HepG2 (cell line): ENCODE measurements around the gene SEPTIN2. TPM values are rescaled to one million over a fixed set of nuclear protein-coding genes. Genes with fewer than 3 reads are reported as not detected.
A peak's percentile ranks its signal among the peaks of the same experiment; 100 is the strongest.

Source experiments
- ETV6 ChIP-seq: sonication (generic); formaldehyde crosslinking; conservative IDR thresholded peaks from 2 replicates; pipeline ENCODE4 v1.4.0; 2020; ENCODE audit warnings: missing genetic modification reagents
- KDM3A ChIP-seq: IDR thresholded peaks from 2 replicates; pipeline ENCODE4 v1.6.1; 2018; ENCODE audit warnings: low read depth, missing compliant biosample characterization
- RORA ChIP-seq: sonication (generic); formaldehyde crosslinking; IDR thresholded peaks from 2 replicates; pipeline ENCODE4 v1.5.0; 2020; ENCODE audit warnings: mild to moderate bottlenecking, missing genetic modification reagents, moderate library complexity
- SNAPC2 ChIP-seq: sonication (generic); formaldehyde crosslinking; IDR thresholded peaks from 2 replicates; pipeline ENCODE4 v1.8.1; 2022; ENCODE audit warnings: mild to moderate bottlenecking, missing genetic modification reagents
- TEAD2 ChIP-seq: sonication (generic); formaldehyde crosslinking; IDR thresholded peaks from 2 replicates; pipeline ENCODE4 v1.9.0; 2021; ENCODE audit warnings: missing genetic modification reagents
- ZNF326 ChIP-seq: sonication (generic); formaldehyde crosslinking; IDR thresholded peaks from 2 replicates; pipeline ENCODE4 v1.4.0; 2020; ENCODE audit warnings: missing genetic modification reagents, borderline replicate concordance
- ZNF460 ChIP-seq: sonication (generic); formaldehyde crosslinking; IDR thresholded peaks from 2 replicates; pipeline ENCODE4 v1.5.1; 2020; ENCODE audit warnings: missing genetic modification reagents, mild to moderate bottlenecking, borderline replicate concordance
- ZNF790 ChIP-seq: sonication (generic); formaldehyde crosslinking; IDR thresholded peaks from 2 replicates; pipeline ENCODE4 v1.8.0; 2022; ENCODE audit warnings: missing genetic modification reagents, mild to moderate bottlenecking, borderline replicate concordance
- ZNF883 ChIP-seq: sonication (generic); formaldehyde crosslinking; IDR thresholded peaks from 2 replicates; pipeline ENCODE4 v1.5.1; 2020; ENCODE audit warnings: mild to moderate bottlenecking, missing genetic modification reagents; ENCODE audit errors: not compliant biosample characterization
- ZSCAN21 ChIP-seq: sonication (generic); formaldehyde crosslinking; IDR thresholded peaks from 2 replicates; pipeline ENCODE4 v1.8.0; 2022; ENCODE audit warnings: mild to moderate bottlenecking, missing genetic modification reagents, moderate library complexity, borderline replicate concordance
- polyA plus RNA-seq, 8 experiments: library from polyadenylated mRNA; depleted of rRNA in 3 of 8; stranded (reverse) in 7 of 8; unstranded in 1 of 8; fragments of >200 nt; fragmentation: Illumina TruSeq in 4 of 8; extraction: Trizol in 4 of 8; gene quantifications; 2 replicates each; pipeline versions ENCODE4 v1.2.1 to v1.2.3, GENCODE V29; 2011 to 2016; ENCODE audit warnings: low read depth in 4 of 8, missing spikeins in 1 of 8, mixed read lengths in 1 of 8; ENCODE audit not compliant: insufficient read depth in 1 of 8
- total RNA-seq, 5 experiments: library from RNA; depleted of rRNA; stranded (reverse); fragments of >200 nt; fragmentation: Illumina TruSeq; extraction: Trizol; gene quantifications; 2 replicates each; pipeline ENCODE4 v1.2.3, GENCODE V29; 2016; ENCODE audit warnings: low read depth in 1 of 5
- TF ChIP-seq, protein P1 (sequence below): sonication (generic); formaldehyde crosslinking; IDR thresholded peaks from 2 replicates; pipeline ENCODE4 v1.9.0; 2021; ENCODE audit warnings: missing genetic modification reagents, borderline replicate concordance
- TF ChIP-seq, protein P2 (sequence below): sonication (generic); formaldehyde crosslinking; IDR thresholded peaks from 2 replicates; pipeline ENCODE4 v1.4.0; 2020; ENCODE audit warnings: low read depth, mild to moderate bottlenecking, missing genetic modification reagents
- TF ChIP-seq, protein P3 (sequence below): sonication (generic); formaldehyde crosslinking; IDR thresholded peaks from 2 replicates; pipeline ENCODE4 v1.9.0; 2021; ENCODE audit warnings: mild to moderate bottlenecking, missing genetic modification reagents
- TF ChIP-seq, protein P4 (sequence below), 2 experiments: sonication (generic) in 1 of 2; formaldehyde crosslinking in 1 of 2; IDR thresholded peaks; 2 replicates each; pipeline versions ENCODE4 v1.5.1 to v1.6.1; 2011 to 2020; ENCODE audit warnings: borderline replicate concordance in 1 of 2, low read depth in 1 of 2, low read length in 1 of 2, mild to moderate bottlenecking in 1 of 2, missing genetic modification reagents in 1 of 2, moderate library complexity in 1 of 2
- TF ChIP-seq, protein P5 (sequence below): IDR thresholded peaks from 2 replicates; pipeline ENCODE4 v1.6.1; 2018; ENCODE audit warnings: missing genetic modification reagents

SEPTIN2 gene
- total and polyA plus RNA-seq, 2 of the 13 experiments (the other 11 are each of a cell fraction or from before 2014, with no cell fraction given): 493 to 733 TPM

DNA sequence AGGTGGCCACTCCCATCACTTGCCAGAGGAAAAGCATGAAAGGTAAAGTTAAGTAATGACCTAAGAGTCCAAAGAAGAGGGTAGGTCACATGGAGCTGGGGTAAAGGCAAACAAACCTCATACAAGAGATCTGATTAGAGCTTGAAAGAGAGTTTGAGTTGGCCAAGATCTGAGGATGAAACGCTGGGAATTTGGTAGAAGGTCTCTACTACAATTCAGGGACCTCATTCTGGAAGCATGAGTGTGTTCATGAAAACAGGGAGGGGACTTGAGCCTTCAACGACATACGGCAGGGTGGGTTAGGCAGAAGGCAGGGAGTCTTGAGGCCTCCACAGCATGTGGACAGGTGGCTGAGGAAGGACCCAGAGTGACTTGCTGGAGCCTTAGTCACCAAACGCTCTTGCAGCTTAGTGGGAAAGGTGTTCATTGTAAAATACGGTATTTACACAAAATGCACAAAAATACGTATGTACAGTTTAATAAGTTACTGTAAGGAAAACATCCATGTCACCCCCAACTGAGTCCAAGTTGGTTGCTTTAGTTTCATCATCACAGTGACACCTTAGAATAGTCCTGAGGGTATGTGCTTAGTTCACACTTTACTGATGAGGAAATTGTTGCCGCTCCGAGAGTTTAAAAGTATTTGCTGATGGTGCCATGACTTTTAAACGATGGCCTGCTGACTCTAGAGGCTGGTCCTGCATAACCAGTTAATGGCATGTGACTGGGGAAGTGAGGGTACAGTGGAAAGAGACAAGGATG lies 35.3 kb downstream of the SEPTIN2 start (continued):
- TF ChIP-seq SNAPC2 (CRISPR knock-in tag) (0 out of 2 replicates have a peak, but pooled peaks have one; percentile 14), ZSCAN21 (CRISPR knock-in tag) (no peak), ETV6 (CRISPR knock-in tag) (no peak), ZNF460 (no peak), TEAD2 (CRISPR knock-in tag) (no peak), ZNF790 (CRISPR knock-in tag) (no peak), KDM3A (CRISPR knock-in tag) (no peak), ZNF326 (CRISPR knock-in tag) (no peak), RORA (CRISPR knock-in tag) (no peak), ZNF883 (CRISPR knock-in tag) (no peak)
- TF ChIP-seq, protein P1, sequence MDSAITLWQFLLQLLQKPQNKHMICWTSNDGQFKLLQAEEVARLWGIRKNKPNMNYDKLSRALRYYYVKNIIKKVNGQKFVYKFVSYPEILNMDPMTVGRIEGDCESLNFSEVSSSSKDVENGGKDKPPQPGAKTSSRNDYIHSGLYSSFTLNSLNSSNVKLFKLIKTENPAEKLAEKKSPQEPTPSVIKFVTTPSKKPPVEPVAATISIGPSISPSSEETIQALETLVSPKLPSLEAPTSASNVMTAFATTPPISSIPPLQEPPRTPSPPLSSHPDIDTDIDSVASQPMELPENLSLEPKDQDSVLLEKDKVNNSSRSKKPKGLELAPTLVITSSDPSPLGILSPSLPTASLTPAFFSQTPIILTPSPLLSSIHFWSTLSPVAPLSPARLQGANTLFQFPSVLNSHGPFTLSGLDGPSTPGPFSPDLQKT (CRISPR knock-in tag): no peak
- TF ChIP-seq, protein P2, sequence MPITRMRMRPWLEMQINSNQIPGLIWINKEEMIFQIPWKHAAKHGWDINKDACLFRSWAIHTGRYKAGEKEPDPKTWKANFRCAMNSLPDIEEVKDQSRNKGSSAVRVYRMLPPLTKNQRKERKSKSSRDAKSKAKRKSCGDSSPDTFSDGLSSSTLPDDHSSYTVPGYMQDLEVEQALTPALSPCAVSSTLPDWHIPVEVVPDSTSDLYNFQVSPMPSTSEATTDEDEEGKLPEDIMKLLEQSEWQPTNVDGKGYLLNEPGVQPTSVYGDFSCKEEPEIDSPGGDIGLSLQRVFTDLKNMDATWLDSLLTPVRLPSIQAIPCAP (CRISPR knock-in tag): no peak
- TF ChIP-seq, protein P3, sequence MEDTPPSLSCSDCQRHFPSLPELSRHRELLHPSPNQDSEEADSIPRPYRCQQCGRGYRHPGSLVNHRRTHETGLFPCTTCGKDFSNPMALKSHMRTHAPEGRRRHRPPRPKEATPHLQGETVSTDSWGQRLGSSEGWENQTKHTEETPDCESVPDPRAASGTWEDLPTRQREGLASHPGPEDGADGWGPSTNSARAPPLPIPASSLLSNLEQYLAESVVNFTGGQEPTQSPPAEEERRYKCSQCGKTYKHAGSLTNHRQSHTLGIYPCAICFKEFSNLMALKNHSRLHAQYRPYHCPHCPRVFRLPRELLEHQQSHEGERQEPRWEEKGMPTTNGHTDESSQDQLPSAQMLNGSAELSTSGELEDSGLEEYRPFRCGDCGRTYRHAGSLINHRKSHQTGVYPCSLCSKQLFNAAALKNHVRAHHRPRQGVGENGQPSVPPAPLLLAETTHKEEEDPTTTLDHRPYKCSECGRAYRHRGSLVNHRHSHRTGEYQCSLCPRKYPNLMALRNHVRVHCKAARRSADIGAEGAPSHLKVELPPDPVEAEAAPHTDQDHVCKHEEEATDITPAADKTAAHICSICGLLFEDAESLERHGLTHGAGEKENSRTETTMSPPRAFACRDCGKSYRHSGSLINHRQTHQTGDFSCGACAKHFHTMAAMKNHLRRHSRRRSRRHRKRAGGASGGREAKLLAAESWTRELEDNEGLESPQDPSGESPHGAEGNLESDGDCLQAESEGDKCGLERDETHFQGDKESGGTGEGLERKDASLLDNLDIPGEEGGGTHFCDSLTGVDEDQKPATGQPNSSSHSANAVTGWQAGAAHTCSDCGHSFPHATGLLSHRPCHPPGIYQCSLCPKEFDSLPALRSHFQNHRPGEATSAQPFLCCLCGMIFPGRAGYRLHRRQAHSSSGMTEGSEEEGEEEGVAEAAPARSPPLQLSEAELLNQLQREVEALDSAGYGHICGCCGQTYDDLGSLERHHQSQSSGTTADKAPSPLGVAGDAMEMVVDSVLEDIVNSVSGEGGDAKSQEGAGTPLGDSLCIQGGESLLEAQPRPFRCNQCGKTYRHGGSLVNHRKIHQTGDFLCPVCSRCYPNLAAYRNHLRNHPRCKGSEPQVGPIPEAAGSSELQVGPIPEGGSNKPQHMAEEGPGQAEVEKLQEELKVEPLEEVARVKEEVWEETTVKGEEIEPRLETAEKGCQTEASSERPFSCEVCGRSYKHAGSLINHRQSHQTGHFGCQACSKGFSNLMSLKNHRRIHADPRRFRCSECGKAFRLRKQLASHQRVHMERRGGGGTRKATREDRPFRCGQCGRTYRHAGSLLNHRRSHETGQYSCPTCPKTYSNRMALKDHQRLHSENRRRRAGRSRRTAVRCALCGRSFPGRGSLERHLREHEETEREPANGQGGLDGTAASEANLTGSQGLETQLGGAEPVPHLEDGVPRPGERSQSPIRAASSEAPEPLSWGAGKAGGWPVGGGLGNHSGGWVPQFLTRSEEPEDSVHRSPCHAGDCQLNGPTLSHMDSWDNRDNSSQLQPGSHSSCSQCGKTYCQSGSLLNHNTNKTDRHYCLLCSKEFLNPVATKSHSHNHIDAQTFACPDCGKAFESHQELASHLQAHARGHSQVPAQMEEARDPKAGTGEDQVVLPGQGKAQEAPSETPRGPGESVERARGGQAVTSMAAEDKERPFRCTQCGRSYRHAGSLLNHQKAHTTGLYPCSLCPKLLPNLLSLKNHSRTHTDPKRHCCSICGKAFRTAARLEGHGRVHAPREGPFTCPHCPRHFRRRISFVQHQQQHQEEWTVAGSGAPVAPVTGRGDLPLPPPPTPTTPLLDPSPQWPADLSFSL: no peak
- TF ChIP-seq, protein P4, sequence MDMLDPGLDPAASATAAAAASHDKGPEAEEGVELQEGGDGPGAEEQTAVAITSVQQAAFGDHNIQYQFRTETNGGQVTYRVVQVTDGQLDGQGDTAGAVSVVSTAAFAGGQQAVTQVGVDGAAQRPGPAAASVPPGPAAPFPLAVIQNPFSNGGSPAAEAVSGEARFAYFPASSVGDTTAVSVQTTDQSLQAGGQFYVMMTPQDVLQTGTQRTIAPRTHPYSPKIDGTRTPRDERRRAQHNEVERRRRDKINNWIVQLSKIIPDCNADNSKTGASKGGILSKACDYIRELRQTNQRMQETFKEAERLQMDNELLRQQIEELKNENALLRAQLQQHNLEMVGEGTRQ (IDR thresholded peaks at IDR 0.05; ENCODE audit: low read depth, low read length): peak; percentile 88
- TF ChIP-seq, protein P4 (CRISPR knock-in tag; IDR thresholded peaks at IDR 0.05; ENCODE audit: borderline replicate concordance): peak; percentile 88; the same call in 1 of the 2 replicates
- TF ChIP-seq, protein P5, sequence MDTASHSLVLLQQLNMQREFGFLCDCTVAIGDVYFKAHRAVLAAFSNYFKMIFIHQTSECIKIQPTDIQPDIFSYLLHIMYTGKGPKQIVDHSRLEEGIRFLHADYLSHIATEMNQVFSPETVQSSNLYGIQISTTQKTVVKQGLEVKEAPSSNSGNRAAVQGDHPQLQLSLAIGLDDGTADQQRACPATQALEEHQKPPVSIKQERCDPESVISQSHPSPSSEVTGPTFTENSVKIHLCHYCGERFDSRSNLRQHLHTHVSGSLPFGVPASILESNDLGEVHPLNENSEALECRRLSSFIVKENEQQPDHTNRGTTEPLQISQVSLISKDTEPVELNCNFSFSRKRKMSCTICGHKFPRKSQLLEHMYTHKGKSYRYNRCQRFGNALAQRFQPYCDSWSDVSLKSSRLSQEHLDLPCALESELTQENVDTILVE (CRISPR knock-in tag): no peak
